ENCODE data around the gene ADAMTSL5.

ADAMTSL5 gene

DNA sequence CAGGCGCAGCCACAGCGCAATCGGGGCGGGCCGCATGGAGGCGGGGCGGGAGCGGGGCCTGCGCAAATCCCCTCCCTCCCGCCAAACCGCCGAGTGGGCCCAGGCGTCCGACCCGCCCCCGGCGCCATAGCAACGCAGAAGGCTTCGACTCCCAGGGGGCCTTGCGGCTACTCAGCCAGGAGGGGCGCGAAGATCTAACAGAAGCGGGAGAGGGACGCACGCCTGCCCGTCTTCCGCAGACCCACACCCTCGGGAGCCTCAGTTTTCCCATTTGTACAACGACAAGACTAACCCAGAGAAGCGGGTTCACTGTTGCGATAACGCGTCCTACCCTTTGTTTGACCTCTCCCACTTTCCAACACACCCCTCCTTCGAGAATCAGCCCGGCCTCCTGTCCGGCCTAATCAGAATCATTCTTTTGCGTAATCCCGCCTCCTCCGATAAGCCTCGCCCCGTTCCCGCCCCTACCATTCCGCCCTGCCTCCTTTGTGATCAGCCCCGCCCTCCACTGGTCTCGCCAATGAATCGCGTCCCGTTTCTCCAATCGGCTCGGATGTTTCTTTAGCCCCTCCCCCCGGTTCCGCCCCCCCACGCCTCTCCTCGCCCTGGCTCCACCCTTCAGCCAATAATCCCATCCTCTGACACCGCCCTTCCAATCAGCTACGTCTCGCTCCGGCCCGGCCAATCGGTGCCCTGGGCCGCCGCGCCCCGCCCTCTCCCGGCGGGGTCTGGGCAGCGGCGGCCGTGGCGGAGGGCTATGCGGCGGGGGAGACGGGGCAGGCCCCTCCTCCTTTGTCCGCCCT is 22.3 kb downstream of the ADAMTSL5 start, which contains the start of gene PCSK4:
Gene PCSK4 (minus strand): TSS at position 40 of the 803 bp plus-strand sequence. CDS start 4 bp downstream, at position 36.
- H3K4me3 ChIP-seq (ENCODE audit: low read length) = peak within 1 kb of the TSS; percentile 94

DNA sequence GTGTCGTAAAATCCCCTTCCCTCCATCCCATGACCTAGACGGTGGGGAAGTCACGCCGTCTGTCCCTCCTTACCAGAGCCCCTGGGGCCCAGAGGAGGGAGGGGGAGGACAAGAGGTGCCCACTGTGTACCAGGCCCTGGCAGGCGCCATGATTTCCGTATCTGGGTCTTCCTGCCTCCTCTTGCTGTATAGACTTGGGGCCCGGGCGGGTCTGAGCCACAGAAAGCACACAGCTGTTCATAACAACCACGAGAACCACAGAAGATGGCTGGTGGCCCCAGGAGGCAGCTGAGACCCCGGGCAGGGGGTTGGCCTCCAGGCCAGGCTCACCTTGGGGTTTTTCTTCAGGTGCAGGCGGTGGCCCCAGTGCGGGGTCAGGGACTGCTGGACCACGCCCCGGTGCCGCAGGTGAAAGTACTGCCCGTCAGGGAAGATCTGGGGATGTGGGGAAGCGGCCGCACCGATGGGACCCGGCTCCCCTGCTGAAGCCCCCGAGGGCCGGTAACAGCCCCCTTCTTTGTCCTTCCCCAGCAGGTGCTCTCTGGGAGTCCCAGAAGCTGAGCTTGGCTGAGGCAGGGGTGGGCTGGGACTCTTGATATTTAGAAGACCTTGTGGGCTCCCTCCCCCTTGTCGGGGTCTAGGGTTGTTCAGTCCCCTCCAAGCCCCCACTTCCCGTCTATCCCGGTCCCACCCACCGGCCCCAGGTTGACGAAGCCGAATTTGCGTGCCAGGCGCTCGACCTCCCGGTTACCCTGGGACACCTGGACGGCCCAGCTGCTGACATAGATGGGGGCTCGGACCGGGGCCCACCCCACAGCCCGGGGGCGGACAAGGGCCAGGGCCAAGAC is 23.1 kb downstream of the ADAMTSL5 start:
- H3K27me3 ChIP-seq (ENCODE audit: control insufficient read depth, insufficient read depth, low read length) = peaks cover 15% of the 10 kb centered on the region
- H3K4me2 ChIP-seq (ENCODE audit: low read length) = peak overlapping the region; percentile 100
- H3K9ac ChIP-seq (ENCODE audit: low read depth, low read length) = peak overlapping the region; percentile 65
- H3K4me3 ChIP-seq (ENCODE audit: low read length) = peak overlapping the region; percentile 94
- H3K9me3 ChIP-seq (replicated peaks; ENCODE audit: low read length) = no peaks in the 10 kb centered on the region
- peaks cover 15% of the 10 kb centered on the region for H3K4me1 ChIP-seq (ENCODE audit: control insufficient read depth, insufficient read depth, low read length)
- H3K36me3 ChIP-seq (ENCODE audit: insufficient read depth, low read length) = no peaks in the 10 kb centered on the region

More for the DNA sequence above, 22.3 kb downstream of the ADAMTSL5 start, which contains the start of gene PCSK4:
- H3K4me2 ChIP-seq (ENCODE audit: low read length) = peak within 1 kb of the TSS; percentile 100
- H3K27me3 ChIP-seq (ENCODE audit: control insufficient read depth, insufficient read depth, low read length) = peaks cover 15% of the 10 kb centered on the region
- peak within 1 kb of the TSS; percentile 65 for H3K9ac ChIP-seq (ENCODE audit: low read depth, low read length)
- H3K4me1 ChIP-seq (ENCODE audit: control insufficient read depth, insufficient read depth, low read length) = peaks cover 15% of the 10 kb centered on the region
- no peaks in the 10 kb centered on the region for H3K9me3 ChIP-seq (replicated peaks; ENCODE audit: low read length)
- H3K36me3 ChIP-seq (ENCODE audit: insufficient read depth, low read length) = no peaks in the 10 kb centered on the region

DNA sequence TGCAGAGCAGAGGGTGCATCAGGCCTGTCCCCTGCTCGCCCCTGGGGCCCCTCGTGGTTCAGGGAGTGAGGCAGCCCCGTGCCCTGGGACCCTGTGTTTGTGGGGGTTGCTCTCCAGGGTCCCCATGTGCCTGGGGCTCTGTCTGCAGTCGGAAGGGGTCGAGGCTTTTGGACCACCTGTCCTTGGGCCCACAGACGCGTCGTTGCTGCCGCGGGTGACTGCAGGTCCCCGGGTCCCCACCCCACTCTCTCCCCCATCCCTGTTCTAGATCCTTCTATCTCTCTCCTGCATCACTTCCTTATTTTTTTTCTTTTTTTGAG is 24.6 kb downstream of the ADAMTSL5 start:
- Histone ChIP-seq H3K4me3 (ENCODE audit: low read length) (no peak overlapping the region), H3K4me1 (ENCODE audit: control insufficient read depth, insufficient read depth, low read length) (peaks cover 15% of the 10 kb centered on the region), H3K36me3 (ENCODE audit: insufficient read depth, low read length) (no peaks in the 10 kb centered on the region), H3K9me3 (replicated peaks; ENCODE audit: low read length) (no peaks in the 10 kb centered on the region), H3K9ac (ENCODE audit: low read depth, low read length) (no peak overlapping the region), H3K4me2 (ENCODE audit: low read length) (no peak overlapping the region), H3K27me3 (ENCODE audit: control insufficient read depth, insufficient read depth, low read length) (peaks cover 8% of the 10 kb centered on the region)

DNA sequence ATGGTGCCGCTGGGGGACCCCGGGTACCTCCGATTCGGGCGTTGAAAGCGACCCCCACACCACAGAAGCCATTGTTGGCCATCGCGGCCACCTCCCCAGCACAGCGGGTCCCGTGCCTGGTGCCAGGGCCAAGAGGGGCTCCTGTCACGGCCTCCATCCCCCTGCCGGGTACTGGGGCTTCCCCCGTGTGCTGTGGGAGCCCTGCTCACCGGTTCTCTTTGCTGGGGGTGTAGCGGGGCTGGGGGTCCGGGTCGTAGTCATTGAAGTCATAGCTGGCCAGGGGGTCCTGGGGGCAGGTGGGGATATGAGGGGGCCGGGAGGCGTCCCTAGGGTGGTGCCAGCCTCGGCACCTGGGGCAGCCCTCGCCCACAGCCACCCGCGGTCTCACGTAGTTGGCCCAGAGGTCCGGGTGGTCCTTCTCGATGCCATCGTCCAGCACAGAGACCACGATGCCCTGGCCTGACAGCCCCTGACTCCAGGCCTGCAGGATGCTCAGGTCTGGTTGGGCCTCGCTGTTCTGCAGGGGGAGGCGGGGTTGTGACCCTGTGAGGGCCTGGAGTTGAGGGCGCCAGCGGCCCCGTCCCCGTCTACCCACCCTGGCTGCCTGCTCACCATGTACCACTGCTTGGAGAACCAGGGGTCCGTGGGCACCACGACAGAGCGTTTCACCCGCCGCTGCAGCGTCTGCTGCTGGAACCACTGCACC is 25.1 kb downstream of the ADAMTSL5 start:
- no peaks in the 10 kb centered on the region for H3K36me3 ChIP-seq (ENCODE audit: insufficient read depth, low read length)
- H3K9me3 ChIP-seq (replicated peaks; ENCODE audit: low read length) = no peaks in the 10 kb centered on the region
- H3K27me3 ChIP-seq (ENCODE audit: control insufficient read depth, insufficient read depth, low read length) = peaks cover 8% of the 10 kb centered on the region
- H3K4me2 ChIP-seq (ENCODE audit: low read length) = no peak overlapping the region
- peaks cover 15% of the 10 kb centered on the region for H3K4me1 ChIP-seq (ENCODE audit: control insufficient read depth, insufficient read depth, low read length)
- no peak overlapping the region for H3K4me3 ChIP-seq (ENCODE audit: low read length)
- H3K9ac ChIP-seq (ENCODE audit: low read depth, low read length) = no peak overlapping the region

DNA sequence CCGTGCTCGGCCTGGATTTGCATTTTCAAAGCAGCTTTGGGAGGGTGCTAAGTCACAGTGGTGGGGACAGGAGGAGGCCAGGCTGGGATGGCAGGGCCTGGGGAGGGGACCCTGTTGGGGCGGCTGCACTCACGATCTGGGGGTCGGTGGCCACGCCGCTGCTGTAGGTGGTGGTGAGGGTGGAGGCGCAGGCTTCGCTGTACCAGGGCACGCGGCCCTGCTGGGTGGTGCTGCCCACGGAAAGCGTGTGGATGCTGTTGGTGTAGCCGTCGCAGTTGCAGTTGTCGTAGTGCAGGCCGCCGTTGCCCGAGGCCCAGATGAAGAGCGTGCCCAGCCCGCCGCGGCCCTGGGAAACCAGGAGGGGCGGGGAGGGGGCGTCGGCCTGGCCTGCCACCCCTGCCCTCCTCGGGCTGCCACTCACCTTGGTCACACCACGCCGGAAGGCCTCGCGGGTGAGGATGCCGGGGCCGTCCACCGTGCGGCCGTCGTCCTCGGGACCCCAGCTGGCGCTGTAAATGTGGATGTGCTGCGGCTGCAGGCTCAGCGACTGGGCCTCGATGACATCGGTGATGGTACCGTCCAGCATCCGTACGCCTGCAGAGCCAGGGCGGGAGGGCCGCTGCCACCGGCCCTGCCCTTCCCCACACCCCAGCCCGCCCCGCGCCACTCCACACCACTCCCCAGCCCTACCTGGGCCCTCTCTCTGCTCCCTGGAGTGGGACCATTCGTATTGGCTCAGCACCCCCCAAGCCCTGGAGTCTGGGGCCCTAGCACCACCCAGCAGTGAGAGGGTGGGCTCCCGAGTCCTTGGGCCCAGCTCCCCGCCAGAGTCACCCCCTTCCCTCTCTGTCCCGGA is 25.9 kb downstream of the ADAMTSL5 start:
- H3K4me1 ChIP-seq (ENCODE audit: control insufficient read depth, insufficient read depth, low read length) = peaks cover 15% of the 10 kb centered on the region
- H3K27me3 ChIP-seq (ENCODE audit: control insufficient read depth, insufficient read depth, low read length) = peaks cover 8% of the 10 kb centered on the region
- H3K4me2 ChIP-seq (ENCODE audit: low read length) = no peak overlapping the region
- H3K9me3 ChIP-seq (replicated peaks; ENCODE audit: low read length) = no peaks in the 10 kb centered on the region
- H3K4me3 ChIP-seq (ENCODE audit: low read length) = no peak overlapping the region
- H3K9ac ChIP-seq (ENCODE audit: low read depth, low read length) = no peak overlapping the region
- no peaks in the 10 kb centered on the region for H3K36me3 ChIP-seq (ENCODE audit: insufficient read depth, low read length)

DNA sequence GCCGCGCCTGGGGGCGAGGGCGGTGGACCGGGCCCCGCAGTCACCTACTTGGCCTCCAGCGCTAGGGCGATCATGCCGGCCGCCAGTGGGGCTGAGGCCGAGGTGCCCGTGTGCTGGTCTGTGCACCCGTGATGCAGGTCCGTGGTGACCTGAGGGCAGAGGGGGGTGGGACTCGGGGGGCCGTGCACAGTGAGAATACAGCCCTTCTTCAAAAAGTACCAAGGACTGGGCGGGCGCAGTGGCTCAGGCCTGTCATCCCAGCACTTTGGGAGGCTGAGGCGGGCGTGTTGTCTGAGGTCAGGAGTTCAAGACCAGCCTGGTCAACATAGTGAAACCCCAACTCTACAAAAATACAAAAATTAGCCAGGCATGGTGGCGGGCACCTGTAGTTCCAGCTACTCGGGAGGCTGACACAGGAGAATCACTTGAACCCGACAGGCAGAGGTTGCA is 28.8 kb downstream of the ADAMTSL5 start:
- H3K9me3 ChIP-seq (replicated peaks; ENCODE audit: low read length) = no peaks in the 10 kb centered on the region
- no peak overlapping the region for H3K4me2 ChIP-seq (ENCODE audit: low read length)

DNA sequence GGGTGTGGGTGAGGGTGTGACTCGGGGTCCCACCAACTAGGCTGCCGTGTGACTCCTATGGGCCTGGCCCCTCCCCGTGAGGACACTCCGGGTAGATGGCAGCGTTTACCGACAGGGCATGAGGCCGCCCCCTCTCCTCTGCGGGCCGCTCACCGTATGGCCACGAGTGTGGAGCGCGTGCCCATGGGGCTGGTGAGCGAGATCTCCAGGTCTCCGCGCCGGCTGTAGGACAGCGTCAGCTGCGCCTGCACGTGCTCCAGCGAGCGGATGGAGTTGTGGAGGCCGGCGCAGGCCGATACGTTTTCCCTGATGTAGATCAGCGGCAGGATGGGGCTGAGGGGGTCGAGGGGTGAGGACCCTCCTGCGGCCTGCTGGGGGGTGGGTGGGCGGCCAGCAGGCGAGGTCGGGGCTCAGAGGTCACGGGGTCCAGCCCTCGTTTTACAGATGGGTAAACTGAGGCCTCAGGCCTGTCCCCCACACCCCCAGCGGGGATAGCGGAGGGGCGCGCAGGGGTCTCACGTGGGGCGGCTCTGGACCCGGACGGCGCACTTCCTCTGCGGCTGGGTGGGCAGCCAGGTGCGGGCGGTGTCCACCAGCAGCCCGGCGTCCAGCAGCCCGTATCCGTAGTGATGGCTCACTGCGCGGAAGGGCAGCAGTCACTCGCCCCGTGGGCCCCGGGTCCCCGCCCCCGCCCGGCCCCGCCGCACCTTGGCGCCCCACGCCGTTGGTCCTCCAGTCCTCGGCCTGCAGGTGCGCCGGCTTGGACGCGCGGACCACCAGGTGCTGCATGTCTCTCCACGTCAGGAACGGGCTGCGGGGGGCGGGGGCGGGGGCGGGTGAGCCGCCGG is 29.5 kb downstream of the ADAMTSL5 start:
- no peaks in the 10 kb centered on the region for H3K27me3 ChIP-seq (ENCODE audit: control insufficient read depth, insufficient read depth, low read length)
- no peak overlapping the region for H3K4me3 ChIP-seq (ENCODE audit: low read length)
- no peaks in the 10 kb centered on the region for H3K9me3 ChIP-seq (replicated peaks; ENCODE audit: low read length)

More for the DNA sequence above, 28.8 kb downstream of the ADAMTSL5 start:
- Histone ChIP-seq H3K4me3 (ENCODE audit: low read length) (no peak overlapping the region), H3K27me3 (ENCODE audit: control insufficient read depth, insufficient read depth, low read length) (no peaks in the 10 kb centered on the region), H3K4me1 (ENCODE audit: control insufficient read depth, insufficient read depth, low read length) (no peaks in the 10 kb centered on the region), H3K36me3 (ENCODE audit: insufficient read depth, low read length) (no peaks in the 10 kb centered on the region), H3K9ac (ENCODE audit: low read depth, low read length) (no peak overlapping the region)

DNA sequence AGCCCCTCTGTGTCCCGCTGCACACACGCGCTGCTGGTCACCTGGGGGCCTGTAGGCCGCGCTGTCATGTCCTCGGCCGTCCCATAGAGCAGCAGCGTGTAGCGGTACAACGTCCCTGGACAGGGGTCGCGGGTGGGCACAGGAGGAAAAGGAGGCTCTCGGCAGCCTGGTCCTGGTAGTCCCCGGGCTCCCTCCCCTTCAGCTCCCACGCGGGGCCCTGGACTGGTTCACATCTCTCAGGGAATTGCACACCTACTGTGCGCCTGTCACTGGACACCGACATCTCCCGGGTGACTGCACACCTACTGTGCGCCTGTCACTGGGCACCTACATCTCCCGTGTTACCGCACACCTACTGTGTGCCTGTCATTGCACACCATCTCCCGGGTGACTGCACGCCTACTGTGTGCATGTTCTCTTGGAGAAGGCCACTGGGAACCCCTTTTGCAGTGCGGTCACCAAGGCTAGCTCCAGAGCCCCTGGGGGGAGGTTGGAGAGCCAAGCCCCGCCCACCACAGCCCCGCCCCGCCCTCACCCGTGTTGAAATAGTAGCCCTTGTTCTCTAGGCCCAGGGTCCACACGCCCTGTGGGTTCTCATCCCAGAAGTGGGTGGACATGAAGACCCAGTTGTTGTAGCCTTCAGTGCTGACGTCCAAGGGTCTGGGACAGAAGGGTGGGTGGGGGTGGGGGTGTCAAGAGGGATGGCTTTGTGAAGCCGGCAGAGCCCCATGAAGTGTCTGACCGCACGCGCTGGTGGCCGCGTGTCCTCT is 30.3 kb downstream of the ADAMTSL5 start:
- Histone ChIP-seq H3K4me2 (ENCODE audit: low read length) (no peak overlapping the region), H3K36me3 (ENCODE audit: insufficient read depth, low read length) (no peaks in the 10 kb centered on the region), H3K27me3 (ENCODE audit: control insufficient read depth, insufficient read depth, low read length) (no peaks in the 10 kb centered on the region), H3K9me3 (replicated peaks; ENCODE audit: low read length) (no peaks in the 10 kb centered on the region), H3K4me1 (ENCODE audit: control insufficient read depth, insufficient read depth, low read length) (no peaks in the 10 kb centered on the region), H3K9ac (ENCODE audit: low read depth, low read length) (no peak overlapping the region), H3K4me3 (ENCODE audit: low read length) (no peak overlapping the region)

More for the DNA sequence above, 29.5 kb downstream of the ADAMTSL5 start:
- no peak overlapping the region for H3K4me2 ChIP-seq (ENCODE audit: low read length)
- H3K4me1 ChIP-seq (ENCODE audit: control insufficient read depth, insufficient read depth, low read length) = no peaks in the 10 kb centered on the region
- no peaks in the 10 kb centered on the region for H3K36me3 ChIP-seq (ENCODE audit: insufficient read depth, low read length)
- H3K9ac ChIP-seq (ENCODE audit: low read depth, low read length) = no peak overlapping the region

DNA sequence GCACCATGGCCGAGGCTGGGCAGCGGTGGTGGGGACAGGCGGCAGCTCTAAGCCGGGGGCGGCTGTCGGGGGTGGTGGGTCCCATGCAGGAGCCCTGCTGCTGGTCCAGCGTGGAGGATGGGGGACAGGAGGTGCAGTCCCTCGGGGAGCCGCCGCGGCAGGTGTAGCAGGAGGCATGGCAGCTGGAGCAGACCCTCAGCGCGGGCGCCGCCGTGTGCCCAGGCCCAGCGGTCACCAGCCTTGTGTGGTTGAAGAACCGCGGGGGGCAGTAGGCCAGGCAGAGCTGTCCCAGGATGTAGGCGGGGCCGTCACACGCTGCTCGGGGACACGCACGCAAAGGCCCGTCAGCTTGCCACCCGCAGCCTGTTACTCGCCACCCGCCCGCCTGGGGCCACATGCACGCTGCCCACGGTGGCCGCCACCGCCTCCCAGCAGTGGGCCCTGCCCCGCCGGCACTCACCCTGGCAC is 30.9 kb downstream of the ADAMTSL5 start:
- Histone ChIP-seq H3K27me3 (ENCODE audit: control insufficient read depth, insufficient read depth, low read length) (no peaks in the 10 kb centered on the region), H3K9me3 (replicated peaks; ENCODE audit: low read length) (no peaks in the 10 kb centered on the region), H3K4me2 (ENCODE audit: low read length) (no peak overlapping the region), H3K9ac (ENCODE audit: low read depth, low read length) (no peak overlapping the region), H3K4me1 (ENCODE audit: control insufficient read depth, insufficient read depth, low read length) (no peaks in the 10 kb centered on the region), H3K4me3 (ENCODE audit: low read length) (no peak overlapping the region), H3K36me3 (ENCODE audit: insufficient read depth, low read length) (peaks cover 4% of the 10 kb centered on the region)
